Coronary artery (tissue), 2 donors: Measurements from ENCODE around the gene LRRC3.
"Not testable (repeated sequence)": the region's sequence is repeated elsewhere in the genome, so short reads cannot be mapped to it uniquely, and the experiment has no call there.

Experiments used
- DNase-seq: peaks from one replicate; pipeline ENCODE4 v3.0.0-alpha.2; 2017; ENCODE audit warnings: low spot score
- H3K27ac ChIP-seq, 2 donors: fragments of 200-600 bp; sonication (generic); one replicate each; pipeline ENCODE4 v1.5.1; 2016 to 2019
- H3K4me3 ChIP-seq: fragments of 200-600 bp; sonication (generic); 2 replicates; pipeline ENCODE4 v1.5.1; 2016; ENCODE audit warnings: mild to moderate bottlenecking, moderate library complexity
- CTCF ChIP-seq: fragments of 200-600 bp; sonication (generic); IDR thresholded peaks from one replicate; pipeline ENCODE4 v1.5.1; 2019; ENCODE audit warnings: antibody characterized with exemption

LRRC3 gene

GRCh38 chr21:44414291-44415072 lies 40.8 kb upstream of the LRRC3 start:
- TF ChIP-seq CTCF = no peak
- DNase-seq = peak; percentile 62
- Histone ChIP-seq H3K27ac (no peak overlapping the region), H3K4me3 (no peak overlapping the region)

GRCh38 chr21:44415073-44416025 lies 40.0 kb upstream of the LRRC3 start:
- DNase-seq = no peak
- TF ChIP-seq CTCF = no peak
- Histone ChIP-seq H3K27ac (no peak overlapping the region), H3K4me3 (no peak overlapping the region)

GRCh38 chr21:44416193-44416592 lies 39.1 kb upstream of the LRRC3 start:
- peak; percentile 64 for DNase-seq
- H3K27ac ChIP-seq = no peak overlapping the region
- TF ChIP-seq CTCF = no peak
- no peak overlapping the region for H3K4me3 ChIP-seq

GRCh38 chr21:44417621-44418107 lies 37.6 kb upstream of the LRRC3 start:
- DNase-seq, H3K4me3 ChIP-seq, H3K27ac ChIP-seq: not testable (repeated sequence)

- no peak overlapping the region for H3K4me3 ChIP-seq
- no peak for TF ChIP-seq CTCF
- peak; percentile 62 for DNase-seq
- no peak overlapping the region for H3K27ac ChIP-seq
Observed at GRCh38 chr21:44418108-44418875, 37.0 kb upstream of the LRRC3 start.

GRCh38 chr21:44418876-44419230 lies 36.5 kb upstream of the LRRC3 start:
- TF ChIP-seq CTCF = no peak
- Histone ChIP-seq H3K4me3 (no peak overlapping the region), H3K27ac (no peak overlapping the region)
- DNase-seq = no peak

GRCh38 chr21:44419679-44420078 lies 35.6 kb upstream of the LRRC3 start:
- no peak for DNase-seq
- Histone ChIP-seq H3K27ac (no peak overlapping the region), H3K4me3 (no peak overlapping the region)
- no peak for TF ChIP-seq CTCF
